Thyroid gland (tissue), 4 donors: ENCODE results near the gene GAB3. TPM values are rescaled to one million over a fixed set of nuclear protein-coding genes. Genes with fewer than 3 reads are reported as not detected.

ENCODE experiments used
- DNase-seq, 2 donors: peaks; one replicate each; pipeline ENCODE4 v3.0.0-alpha.2; 2019
- H3K27ac ChIP-seq, 3 donors: fragments of 200-600 bp; sonication (generic); 1 replicate in 2 of 3; 2 replicates in 1 of 3; pipeline ENCODE4 v1.5.1; 2016 to 2019; ENCODE audit warnings: mild to moderate bottlenecking in 1 of 3, moderate library complexity in 1 of 3
- H3K27me3 ChIP-seq: fragments of 200-600 bp; sonication (generic); one replicate; pipeline ENCODE4 v1.5.1; 2019
- H3K36me3 ChIP-seq, 2 donors: fragments of 200-600 bp; sonication (generic); one replicate each; pipeline ENCODE4 v1.5.1; 2016 to 2019
- H3K4me1 ChIP-seq, 2 donors: fragments of 200-600 bp; sonication (generic); one replicate each; pipeline ENCODE4 v1.5.1; 2017 to 2019
- H3K4me3 ChIP-seq, 3 donors: fragments of 200-600 bp; sonication (generic); replicated peaks in 1 of 3; 1 replicate in 2 of 3; 2 replicates in 1 of 3; pipeline ENCODE4 v1.5.1; 2016; ENCODE audit warnings: mild to moderate bottlenecking in 1 of 3
- H3K9me3 ChIP-seq: fragments of 200-600 bp; sonication (generic); one replicate; pipeline ENCODE4 v1.5.1; 2017
- CTCF ChIP-seq, 6 experiments: fragments of 200-600 bp in 3 of 6; fragments of 450-650 bp in 3 of 6; sonication (generic) in 3 of 6; IDR thresholded peaks; one replicate each; pipeline ENCODE4 v1.5.1; 2016 to 2019; ENCODE audit warnings: antibody characterized with exemption in 6 of 6, mild to moderate bottlenecking in 2 of 6, inconsistent platforms in 1 of 6, moderate library complexity in 1 of 6
- POLR2A ChIP-seq, 2 donors: fragments of 450-650 bp; IDR thresholded peaks; one replicate each; pipeline ENCODE4 v1.6.1; 2017; ENCODE audit warnings: antibody characterized with exemption in 2 of 2, mild to moderate bottlenecking in 2 of 2, moderate library complexity in 1 of 2
- WGBS, 2 donors: methylation state at CpG; one replicate each; pipeline ENCODE4 v1.1.5; 2017; 5-methylcytosine and 5-hydroxymethylcytosine counted together
- intact Hi-C: fragments of 100-400 bp; cut with DNase I; formaldehyde crosslinking; loops from one replicate; pipeline ENCODE4 v1.15.1; 2023
- total RNA-seq, 4 donors: library from RNA; depleted of rRNA; stranded (reverse); fragments of >200 nt; gene quantifications; one replicate each; pipeline ENCODE4 v1.2.3, GENCODE V29; 2016

GAB3 gene
- total RNA-seq, 4 donors from 2014 or later = 5.8 to 10.2 (median 8.1) TPM

- H3K27ac ChIP-seq = no peak overlapping the region
- no peak overlapping the region for H3K4me3 ChIP-seq
- H3K4me1 ChIP-seq = peaks cover 16 to 27% of the 10 kb centered on the region in 2 donors
- H3K9me3 ChIP-seq = no peaks in the 10 kb centered on the region
- DNase-seq = no peak
- intact Hi-C loops = no loop called here
- 61 to 72% methylated on average over 7 to 8 of the region's 8 CpGs for whole genome bisulfite sequencing, 2 donors
- no peaks in the 10 kb centered on the region for H3K27me3 ChIP-seq
- no peaks in the 10 kb centered on the region for H3K36me3 ChIP-seq
- TF ChIP-seq CTCF (IDR thresholded peaks at IDR 0.05) = no peak
- TF ChIP-seq POLR2A (IDR thresholded peaks at IDR 0.05) = no peak
These were observed 12.7 kb downstream of the GAB3 start for GRCh38 chrX:154738011-154738738.

- 92 to 96% methylated on average over 5 of the region's 5 CpGs for WGBS, 2 donors
- no peak overlapping the region for H3K27ac ChIP-seq
- H3K36me3 ChIP-seq = no peaks in the 10 kb centered on the region
- no peak for DNase-seq
- no peak overlapping the region for H3K4me3 ChIP-seq
- intact Hi-C loops = no loop called here
- TF ChIP-seq CTCF (IDR thresholded peaks at IDR 0.05) (no peak), POLR2A (IDR thresholded peaks at IDR 0.05) (no peak)
- no peaks in the 10 kb centered on the region for H3K9me3 ChIP-seq
- H3K4me1 ChIP-seq = peaks cover 22 to 27% of the 10 kb centered on the region in 2 donors
- H3K27me3 ChIP-seq = no peaks in the 10 kb centered on the region
These were observed 13.7 kb downstream of the GAB3 start for GRCh38 chrX:154737136-154737535.

GRCh38 chrX:154735695-154736393 is 15.0 kb downstream of the GAB3 start:
- WGBS, 2 donors = 47 to 58% methylated on average over 4 to 7 of the region's 7 CpGs
- no peaks in the 10 kb centered on the region for H3K36me3 ChIP-seq
- H3K27me3 ChIP-seq = no peaks in the 10 kb centered on the region
- intact Hi-C loops = no loop called here
- H3K9me3 ChIP-seq = no peaks in the 10 kb centered on the region
- H3K4me3 ChIP-seq = no peak overlapping the region
- peaks cover 29 to 39% of the 10 kb centered on the region in 2 donors for H3K4me1 ChIP-seq
- TF ChIP-seq POLR2A (IDR thresholded peaks at IDR 0.05) (no peak), CTCF (IDR thresholded peaks at IDR 0.05) (no peak)
- H3K27ac ChIP-seq = peak overlapping the region; percentile 67 to 79 (median 76)
- peak; percentile 70 to 74 for DNase-seq

GRCh38 chrX:154734061-154734781 is 16.7 kb downstream of the GAB3 start:
- Histone ChIP-seq H3K27ac (peak overlapping the region; percentile 79 to 83 (median 79)), H3K9me3 (no peaks in the 10 kb centered on the region), H3K27me3 (no peaks in the 10 kb centered on the region), H3K36me3 (no peaks in the 10 kb centered on the region), H3K4me3 (no peak overlapping the region), H3K4me1 (peaks cover 43 to 53% of the 10 kb centered on the region in 2 donors)
- DNase-seq = peak; percentile 60 to 65
- no peak for TF ChIP-seq POLR2A (IDR thresholded peaks at IDR 0.05)
- no peak for TF ChIP-seq CTCF (IDR thresholded peaks at IDR 0.05)
- intact Hi-C loops = no loop called here
- 10 to 19% methylated on average over 5 to 8 of the region's 8 CpGs for WGBS, 2 donors
